Loucy (cell line): ENCODE measurements around the gene POLD1.

ENCODE experiments used
- H2AFZ ChIP-seq: fragments of 200-600 bp; sonication (generic); 2 replicates; pipeline ENCODE4 v1.6.0; 2016; ENCODE audit warnings: antibody characterized with exemption, mild to moderate bottlenecking, low read length, moderate library complexity
- H3F3A ChIP-seq: fragments of 200-600 bp; 2 replicates; pipeline ENCODE4 v1.6.0; 2016; ENCODE audit warnings: antibody characterized with exemption, low read depth, mild to moderate bottlenecking
- H3K27me3 ChIP-seq: fragments of 200-600 bp; sonication (generic); 2 replicates; pipeline ENCODE4 v1.6.1; 2014; ENCODE audit warnings: low read length, mild to moderate bottlenecking; ENCODE audit not compliant: insufficient read depth, poor library complexity, severe bottlenecking
- H3K36me3 ChIP-seq: fragments of 200-600 bp; sonication (generic); 2 replicates; pipeline ENCODE4 v1.6.1; 2016; ENCODE audit warnings: low read length; ENCODE audit not compliant: insufficient read depth
- H3K4me1 ChIP-seq: fragments of 200-600 bp; sonication (generic); 2 replicates; pipeline ENCODE4 v1.5.1; 2014; ENCODE audit warnings: low read length, mild to moderate bottlenecking; ENCODE audit not compliant: insufficient read depth, poor library complexity, severe bottlenecking
- H3K4me2 ChIP-seq: fragments of 200-600 bp; sonication (generic); 2 replicates; pipeline ENCODE4 v1.6.0; 2014; ENCODE audit warnings: antibody characterized with exemption, low read length, low read depth, mild to moderate bottlenecking; ENCODE audit not compliant: poor library complexity, severe bottlenecking
- H3K4me3 ChIP-seq: fragments of 200-600 bp; sonication (generic); 2 replicates; pipeline ENCODE4 v1.5.1; 2014; ENCODE audit warnings: low read length, mild to moderate bottlenecking, mixed read lengths; ENCODE audit not compliant: poor library complexity, severe bottlenecking
- H3K79me2 ChIP-seq: fragments of 200-600 bp; sonication (generic); 2 replicates; pipeline ENCODE4 v1.6.1; 2014; ENCODE audit warnings: low read length; ENCODE audit not compliant: insufficient read depth
- H3K9ac ChIP-seq: fragments of 200-600 bp; sonication (generic); 2 replicates; pipeline ENCODE4 v1.6.0; 2014; ENCODE audit warnings: mild to moderate bottlenecking, low read depth, low read length, moderate library complexity; ENCODE audit not compliant: poor library complexity, severe bottlenecking
- H3K9me2 ChIP-seq: fragments of 200-600 bp; sonication (generic); replicated peaks from 2 replicates; pipeline ENCODE4 v1.6.1; 2016; ENCODE audit warnings: low read depth, low read length, mixed read lengths
- H3K9me3 ChIP-seq: fragments of 200-600 bp; sonication (generic); 2 replicates; pipeline ENCODE4 v1.6.1; 2014; ENCODE audit warnings: mild to moderate bottlenecking, antibody characterized with exemption, low read length, low read depth; ENCODE audit not compliant: insufficient read depth
- H4K20me1 ChIP-seq: fragments of 200-600 bp; sonication (generic); 2 replicates; pipeline ENCODE4 v1.6.0; 2014; ENCODE audit warnings: antibody characterized with exemption, low read length, mild to moderate bottlenecking; ENCODE audit not compliant: insufficient read depth, poor library complexity, severe bottlenecking
- EZH2phosphoT487 ChIP-seq: fragments of 200-600 bp; IDR thresholded peaks from 2 replicates; pipeline ENCODE4 v1.6.1; 2018; ENCODE audit warnings: antibody characterized with exemption, mild to moderate bottlenecking, moderate library complexity, borderline replicate concordance
- TF ChIP-seq, protein P1 (sequence below): fragments of 200-600 bp; sonication (generic); conservative IDR thresholded peaks from 2 replicates; pipeline ENCODE4 v1.5.1; 2014; ENCODE audit warnings: mild to moderate bottlenecking, antibody characterized with exemption, low read length

POLD1 gene

DNA sequence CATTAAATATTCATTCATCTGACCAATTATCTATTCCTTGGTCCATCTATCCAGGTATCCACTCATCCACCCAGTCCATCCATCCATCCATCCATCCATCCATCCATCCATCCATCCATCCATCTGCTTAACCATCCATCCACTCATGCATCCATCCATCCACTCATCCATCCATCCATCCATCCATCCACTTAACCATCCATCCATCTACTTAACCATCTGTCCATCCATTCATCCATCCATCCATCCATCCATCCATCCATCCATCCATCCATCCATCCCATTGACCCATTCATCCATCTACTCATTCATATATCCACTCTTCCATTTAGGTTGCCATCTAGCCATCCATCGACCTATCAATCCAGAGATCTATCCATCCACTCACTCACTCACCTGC, 59.9 kb downstream of the POLD1 start:
- Histone ChIP-seq H3F3A (no peaks in the 10 kb centered on the region), H3K79me2 (no peaks in the 10 kb centered on the region), H3K4me1 (no peaks in the 10 kb centered on the region), H3K9me2 (no peaks in the 10 kb centered on the region), H3K9ac (no peak overlapping the region), H3K27me3 (no peaks in the 10 kb centered on the region), H3K36me3 (no peaks in the 10 kb centered on the region), H3K4me3 (no peak overlapping the region), H4K20me1 (no peaks in the 10 kb centered on the region), H2AFZ (no peak overlapping the region), H3K9me3 (no peaks in the 10 kb centered on the region), H3K4me2 (no peak overlapping the region)
- TF ChIP-seq EZH2phosphoT487 = no peak
- TF ChIP-seq, protein P1, sequence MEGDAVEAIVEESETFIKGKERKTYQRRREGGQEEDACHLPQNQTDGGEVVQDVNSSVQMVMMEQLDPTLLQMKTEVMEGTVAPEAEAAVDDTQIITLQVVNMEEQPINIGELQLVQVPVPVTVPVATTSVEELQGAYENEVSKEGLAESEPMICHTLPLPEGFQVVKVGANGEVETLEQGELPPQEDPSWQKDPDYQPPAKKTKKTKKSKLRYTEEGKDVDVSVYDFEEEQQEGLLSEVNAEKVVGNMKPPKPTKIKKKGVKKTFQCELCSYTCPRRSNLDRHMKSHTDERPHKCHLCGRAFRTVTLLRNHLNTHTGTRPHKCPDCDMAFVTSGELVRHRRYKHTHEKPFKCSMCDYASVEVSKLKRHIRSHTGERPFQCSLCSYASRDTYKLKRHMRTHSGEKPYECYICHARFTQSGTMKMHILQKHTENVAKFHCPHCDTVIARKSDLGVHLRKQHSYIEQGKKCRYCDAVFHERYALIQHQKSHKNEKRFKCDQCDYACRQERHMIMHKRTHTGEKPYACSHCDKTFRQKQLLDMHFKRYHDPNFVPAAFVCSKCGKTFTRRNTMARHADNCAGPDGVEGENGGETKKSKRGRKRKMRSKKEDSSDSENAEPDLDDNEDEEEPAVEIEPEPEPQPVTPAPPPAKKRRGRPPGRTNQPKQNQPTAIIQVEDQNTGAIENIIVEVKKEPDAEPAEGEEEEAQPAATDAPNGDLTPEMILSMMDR = no peak

DNA sequence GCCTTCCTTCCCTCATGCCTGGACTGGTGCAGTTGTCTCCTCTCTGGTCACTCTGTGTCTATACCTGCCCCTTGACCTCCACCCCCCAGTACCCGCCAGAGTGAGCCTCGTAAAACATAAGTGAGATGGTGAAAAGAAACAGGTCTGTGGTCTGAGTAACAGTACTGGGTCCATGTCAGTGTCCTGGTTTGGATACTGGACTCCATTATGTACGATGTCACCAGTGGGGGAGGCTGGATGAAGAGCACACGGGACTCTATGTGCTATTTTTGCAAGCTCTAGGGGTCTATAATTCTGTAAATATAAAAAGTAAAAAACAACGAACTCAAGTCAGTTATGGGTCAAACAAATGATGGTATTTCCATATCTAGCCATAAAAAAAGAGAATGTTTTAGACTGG, 62.9 kb downstream of the POLD1 start:
- Histone ChIP-seq H4K20me1 (no peaks in the 10 kb centered on the region), H3K9me3 (no peaks in the 10 kb centered on the region), H3K27me3 (no peaks in the 10 kb centered on the region), H3K36me3 (no peaks in the 10 kb centered on the region), H3F3A (no peaks in the 10 kb centered on the region), H3K4me2 (no peak overlapping the region), H3K4me1 (no peaks in the 10 kb centered on the region), H3K9ac (no peak overlapping the region), H3K79me2 (no peaks in the 10 kb centered on the region), H3K9me2 (no peaks in the 10 kb centered on the region), H2AFZ (no peak overlapping the region), H3K4me3 (no peak overlapping the region)
- TF ChIP-seq, protein P1 = no peak
- TF ChIP-seq EZH2phosphoT487 = no peak

DNA sequence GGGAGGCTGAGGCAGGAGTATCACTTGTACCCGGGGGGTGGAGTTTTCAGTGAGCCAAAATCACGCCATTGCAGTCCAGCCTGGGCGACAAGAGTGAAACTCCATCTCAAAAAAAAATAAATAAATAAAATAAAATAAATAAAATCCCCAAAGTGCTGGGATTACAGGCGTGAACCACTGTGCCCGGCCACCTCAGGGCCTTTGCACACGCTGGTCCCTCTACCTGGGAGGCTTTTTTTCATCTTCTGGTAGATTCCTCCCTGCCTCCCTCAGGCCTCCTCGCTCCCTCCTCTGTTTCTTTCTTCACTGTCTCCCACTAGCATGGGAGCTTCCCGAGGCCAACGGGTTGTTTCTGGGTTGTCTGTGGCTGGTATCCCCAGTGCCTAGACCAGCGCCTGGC, 63.6 kb downstream of the POLD1 start:
- H2AFZ ChIP-seq = no peak overlapping the region
- H3K27me3 ChIP-seq = no peaks in the 10 kb centered on the region
- no peaks in the 10 kb centered on the region for H3K9me3 ChIP-seq
- no peaks in the 10 kb centered on the region for H4K20me1 ChIP-seq
- H3K9me2 ChIP-seq = no peaks in the 10 kb centered on the region
- no peak overlapping the region for H3K4me3 ChIP-seq
- no peaks in the 10 kb centered on the region for H3F3A ChIP-seq
- no peak overlapping the region for H3K9ac ChIP-seq
- H3K4me2 ChIP-seq = no peak overlapping the region
- H3K79me2 ChIP-seq = no peaks in the 10 kb centered on the region
- H3K4me1 ChIP-seq = no peaks in the 10 kb centered on the region
- no peak for TF ChIP-seq EZH2phosphoT487
- TF ChIP-seq, protein P1 = no peak
- no peaks in the 10 kb centered on the region for H3K36me3 ChIP-seq
